Right forelimb (tissue), 1 donor: ENCODE measurements around the gene PC.

Source experiments
- DNase-seq: peaks from one replicate; pipeline ENCODE4 v3.0.0-alpha.2; 2018

Gene PC

DNA sequence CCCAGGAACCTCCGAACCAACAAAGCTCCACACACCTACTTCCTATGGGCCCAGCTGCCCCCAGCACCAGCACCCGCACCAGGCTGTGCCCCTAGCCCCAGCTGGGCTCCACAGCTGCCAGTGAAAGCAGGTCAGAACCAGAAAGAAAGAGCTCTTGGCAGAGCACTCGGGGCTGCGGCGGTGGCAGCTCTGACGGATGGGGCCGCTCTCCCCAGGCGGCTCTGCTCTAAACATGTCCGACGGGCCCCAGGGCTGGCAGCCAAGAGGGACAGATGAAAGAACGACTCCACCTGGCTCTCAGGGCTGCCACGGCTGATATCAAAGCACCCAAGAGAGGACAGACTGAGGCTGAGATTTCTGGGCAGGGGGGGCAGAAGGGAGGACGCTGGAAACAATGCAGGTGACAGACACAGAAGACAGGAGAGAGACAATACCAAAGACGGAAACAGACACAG lies 75.6 kb downstream of the PC start:
- DNase-seq: no peak

DNA sequence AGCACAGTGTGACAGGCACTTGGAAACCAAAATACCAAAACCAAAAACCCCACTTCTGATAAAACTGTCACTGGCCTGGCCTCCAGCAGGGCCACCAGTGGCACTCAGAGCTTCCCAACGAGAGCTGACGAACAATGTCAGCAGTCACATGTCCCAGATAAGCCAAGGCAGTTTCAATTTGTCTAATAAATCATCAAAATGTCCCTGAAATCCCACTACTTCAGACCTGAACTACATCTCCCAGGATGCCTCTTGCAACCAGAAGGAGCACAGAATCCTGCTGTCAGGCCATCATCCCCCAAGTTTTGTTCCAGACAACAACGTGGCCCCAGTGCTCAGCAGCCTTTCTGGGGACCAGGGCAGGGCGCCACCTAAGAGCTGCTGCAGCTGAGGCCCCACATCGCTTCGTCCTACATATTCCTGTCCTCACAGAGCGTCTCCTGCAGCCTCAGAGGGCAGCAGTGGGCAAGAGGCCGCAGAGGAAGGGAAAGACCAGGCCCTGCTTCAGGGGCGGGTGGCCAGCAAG lies 76.2 kb downstream of the PC start:
- DNase-seq: no peak

DNA sequence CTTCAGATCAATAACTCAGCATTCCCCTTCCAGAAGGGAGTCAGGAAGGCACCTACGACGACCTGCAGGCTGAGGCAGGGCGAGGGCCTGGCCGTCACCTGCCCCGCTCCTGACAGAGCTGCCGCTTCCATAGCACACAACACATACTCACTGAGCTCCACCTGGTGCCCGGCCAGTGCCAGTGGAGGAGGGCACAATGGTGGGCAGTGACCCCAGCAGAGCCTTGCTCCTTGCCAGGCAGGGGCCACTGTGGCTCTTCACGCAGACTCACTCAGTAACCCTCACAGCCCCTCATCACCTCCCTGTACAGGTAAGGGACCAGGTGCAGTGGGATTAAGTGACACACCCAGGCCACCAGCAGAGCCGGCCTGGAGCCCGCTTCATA lies 76.7 kb downstream of the PC start:
- no peak for DNase-seq

DNA sequence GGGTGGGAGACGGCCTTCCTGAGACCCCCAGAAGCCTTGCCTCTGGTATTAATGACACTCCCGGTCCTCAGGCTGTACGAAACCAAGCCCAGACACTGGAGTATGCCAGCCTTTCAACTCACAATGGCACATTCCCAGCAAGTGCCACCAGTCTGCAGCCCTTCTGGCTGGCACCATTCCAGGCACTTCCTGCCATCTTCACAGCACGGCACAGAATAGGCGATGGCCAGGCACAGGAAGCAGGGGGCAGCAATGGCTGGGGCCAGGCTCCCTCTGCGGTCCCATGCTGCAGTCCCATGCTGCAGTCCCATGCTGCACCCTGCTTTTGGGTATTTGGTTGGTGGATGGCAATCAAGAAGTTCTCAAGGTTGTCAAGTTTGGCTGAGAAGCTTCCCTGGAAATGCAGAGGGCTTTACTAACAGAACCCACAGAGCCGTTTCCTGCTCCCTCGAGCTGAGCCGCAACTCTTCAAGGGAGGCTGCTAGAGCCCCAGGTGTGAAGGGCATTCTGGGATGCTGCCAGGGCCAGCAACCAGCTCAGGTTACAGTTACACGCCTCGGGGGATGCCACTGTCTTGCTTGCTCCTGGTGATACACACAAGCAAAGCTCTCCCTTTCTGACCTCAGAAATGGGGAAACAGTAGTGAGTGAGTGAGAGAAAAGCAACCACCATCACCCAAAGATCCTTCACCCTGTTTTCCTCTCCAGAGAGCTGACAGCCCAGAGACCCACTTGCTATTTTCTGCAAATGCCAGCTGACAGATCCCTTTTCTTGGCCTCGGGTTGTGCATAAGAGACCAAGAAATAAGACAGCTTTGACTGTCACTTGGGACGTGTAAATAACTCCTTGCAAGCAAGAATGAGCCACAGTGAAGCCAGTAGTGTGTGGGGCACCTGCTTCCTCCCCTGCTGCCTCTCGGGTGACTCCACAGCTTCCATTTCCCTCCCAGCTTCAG lies 77.4 kb downstream of the PC start:
- no peak for DNase-seq

DNA sequence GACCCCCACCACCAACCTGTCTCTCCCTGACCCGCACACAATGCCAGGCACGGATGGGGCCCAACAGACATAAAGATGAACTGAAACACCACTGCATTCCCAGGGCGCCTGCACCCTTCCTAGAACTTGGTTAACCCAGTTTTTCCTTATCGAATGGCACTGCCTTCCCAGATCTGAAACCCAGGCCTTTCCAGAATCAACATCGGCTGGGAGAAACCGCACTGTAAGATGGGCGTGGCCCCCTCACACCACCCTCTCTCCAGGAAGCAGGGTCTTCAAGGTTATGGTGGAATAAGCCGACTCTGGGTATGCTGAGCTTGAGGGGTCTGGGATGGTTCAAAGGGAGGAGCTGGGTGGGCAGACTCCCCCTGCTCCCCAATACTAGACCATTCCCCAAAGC lies 78.2 kb downstream of the PC start:
- DNase-seq: no peak

DNA sequence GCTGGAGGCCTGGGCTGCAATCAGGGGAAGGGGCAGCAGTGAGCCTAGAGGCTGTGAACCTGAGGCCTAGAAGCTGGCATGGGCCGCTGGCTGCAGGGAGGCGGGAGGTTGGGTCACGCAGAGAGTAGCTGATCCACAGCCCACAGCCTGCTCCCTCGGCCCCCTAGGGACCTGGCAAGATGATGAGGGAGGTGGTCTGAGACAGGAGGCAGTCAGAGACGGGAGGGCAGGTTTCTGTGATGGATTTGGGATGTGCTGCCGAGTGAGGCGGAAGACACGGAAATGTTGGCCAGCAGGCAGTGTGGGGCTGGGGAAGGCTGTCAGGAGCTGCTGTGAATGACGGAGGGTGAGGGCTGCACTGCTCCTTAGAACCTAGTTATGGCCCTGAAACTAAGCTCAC lies 78.6 kb downstream of the PC start:
- no peak for DNase-seq

DNA sequence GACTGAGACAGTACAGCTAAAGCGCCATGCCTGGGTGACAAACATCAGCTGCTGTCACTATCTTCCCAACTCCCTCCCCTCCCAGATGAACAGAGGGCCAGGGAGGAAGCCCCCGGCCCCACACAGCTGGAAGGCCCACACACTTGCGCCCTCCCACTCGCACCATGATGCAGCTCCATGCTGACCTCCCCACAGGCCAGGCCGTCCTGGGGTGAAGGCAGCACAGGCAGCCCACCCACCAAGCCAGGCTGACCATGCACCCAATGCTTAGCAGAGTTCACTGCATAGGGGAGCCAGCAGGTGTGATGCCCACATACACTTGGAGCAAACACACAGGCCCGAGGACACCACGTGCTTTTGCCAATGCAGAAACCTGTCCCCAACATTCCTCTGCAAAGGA lies 79.2 kb downstream of the PC start:
- DNase-seq: no peak

DNA sequence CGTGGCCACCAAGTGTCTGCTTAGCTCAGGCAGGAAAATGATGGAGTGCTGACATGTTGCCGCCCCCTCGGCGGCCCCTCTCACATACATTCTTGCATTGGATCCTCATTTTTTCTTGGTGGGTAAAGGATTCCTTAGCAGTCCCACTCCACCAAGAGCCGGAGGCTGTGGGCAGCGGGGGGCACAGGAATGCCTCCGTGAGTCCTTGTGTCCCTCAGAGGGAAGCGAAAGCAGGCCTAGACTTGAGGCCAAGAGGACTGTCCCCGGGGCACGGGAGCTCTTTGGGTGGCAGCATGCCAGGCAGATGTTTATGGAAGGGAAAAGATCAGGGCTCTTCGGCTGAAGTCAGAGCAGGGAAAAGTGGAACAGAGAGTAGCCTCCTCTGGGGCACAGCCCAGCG lies 79.7 kb downstream of the PC start:
- DNase-seq: no peak

DNA sequence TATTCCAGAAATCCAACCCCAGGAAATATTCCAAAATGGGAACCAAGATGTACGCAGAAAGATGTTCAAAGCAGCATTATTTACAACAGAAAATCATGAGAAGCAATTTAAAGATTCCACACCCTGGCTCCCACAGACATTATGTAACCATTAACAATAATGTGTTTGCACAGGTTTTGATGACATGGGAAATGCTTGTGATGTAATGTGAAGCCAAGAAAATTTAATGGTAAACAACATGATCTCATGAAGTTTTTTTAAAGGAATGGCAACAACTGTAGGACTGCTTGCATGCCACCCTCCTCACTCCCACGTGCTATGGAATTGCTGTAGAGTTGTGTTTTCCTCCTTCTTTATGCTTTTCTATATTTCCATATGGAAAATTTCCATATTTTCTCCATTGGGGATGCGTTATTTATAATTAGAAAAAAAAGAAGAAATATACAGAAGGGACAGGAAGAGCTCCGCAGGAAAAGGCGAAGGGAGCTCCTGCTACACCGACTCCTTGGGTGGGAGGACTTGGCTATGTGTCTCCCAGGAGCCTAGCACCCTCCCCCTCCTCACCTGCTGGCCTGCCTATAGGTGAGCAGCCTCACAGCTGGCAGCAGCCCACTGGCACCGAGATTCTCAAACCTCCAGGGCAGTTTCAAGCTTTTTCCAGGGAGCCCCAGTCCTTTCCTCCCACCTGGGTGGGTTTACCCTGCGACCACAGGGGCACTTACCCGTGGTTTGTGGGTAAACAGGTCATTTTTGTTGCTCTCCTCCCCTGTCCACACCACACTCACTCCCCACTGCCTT lies 80.4 kb downstream of the PC start:
- DNase-seq: no peak

DNA sequence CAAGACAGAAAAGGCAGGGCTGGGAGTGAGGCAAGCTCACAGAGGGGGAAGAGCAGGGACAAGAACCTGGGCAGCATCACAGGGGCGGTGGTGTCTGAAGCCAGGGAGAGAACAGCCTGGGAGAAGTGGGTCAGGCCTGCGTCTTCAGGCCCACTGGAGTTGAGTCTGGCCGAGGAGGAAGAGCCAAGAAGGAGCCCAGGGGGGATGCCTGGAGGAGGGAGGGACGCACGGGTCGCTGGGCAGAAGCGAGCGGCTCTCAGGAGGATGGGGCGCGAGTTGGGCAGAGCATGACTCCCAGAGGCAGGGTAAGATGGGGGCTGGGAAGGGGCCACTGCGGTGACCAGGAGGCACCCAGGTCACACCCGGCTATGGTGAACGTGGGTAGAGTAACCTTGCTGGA lies 82.8 kb downstream of the PC start:
- peak; percentile 30 for DNase-seq

DNA sequence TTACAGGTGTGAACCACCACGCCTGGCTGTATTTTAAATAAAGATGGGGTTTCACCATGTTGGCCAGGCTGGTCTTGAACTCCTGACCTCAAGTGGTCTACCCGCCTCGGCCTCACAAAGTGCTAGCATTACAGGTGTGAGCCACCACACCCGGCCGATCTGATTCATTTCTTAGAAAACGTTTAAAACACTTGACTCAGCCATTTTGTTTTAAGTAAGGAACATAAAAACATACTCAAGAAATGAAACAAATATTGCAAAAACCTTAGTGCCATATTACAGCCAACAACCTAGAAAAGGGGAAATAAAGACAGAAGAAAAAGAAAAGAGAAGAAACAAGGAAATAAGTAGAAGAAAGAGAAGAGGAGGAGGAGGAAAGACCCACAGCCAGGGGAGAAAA lies 84.0 kb downstream of the PC start:
- DNase-seq: no peak

DNA sequence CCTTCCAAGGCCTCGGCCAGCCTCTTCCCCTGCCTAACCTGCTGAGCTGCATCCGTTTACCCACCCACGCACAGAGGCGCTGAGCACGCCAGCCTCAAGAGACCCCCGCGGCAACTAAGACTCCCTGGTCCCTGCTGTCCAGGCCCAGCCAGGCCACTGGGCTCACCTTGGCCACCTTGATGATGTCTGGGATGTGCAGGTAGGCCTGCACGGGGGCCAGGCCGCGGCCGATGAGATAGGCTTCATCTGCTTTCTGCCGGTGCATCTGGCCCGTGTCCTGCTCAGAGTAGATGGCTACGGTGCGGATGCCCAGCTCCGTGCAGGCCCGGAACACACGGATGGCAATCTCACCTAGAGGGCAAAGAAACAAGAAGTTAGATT lies 86.7 kb downstream of the PC start:
- DNase-seq: no peak

DNA sequence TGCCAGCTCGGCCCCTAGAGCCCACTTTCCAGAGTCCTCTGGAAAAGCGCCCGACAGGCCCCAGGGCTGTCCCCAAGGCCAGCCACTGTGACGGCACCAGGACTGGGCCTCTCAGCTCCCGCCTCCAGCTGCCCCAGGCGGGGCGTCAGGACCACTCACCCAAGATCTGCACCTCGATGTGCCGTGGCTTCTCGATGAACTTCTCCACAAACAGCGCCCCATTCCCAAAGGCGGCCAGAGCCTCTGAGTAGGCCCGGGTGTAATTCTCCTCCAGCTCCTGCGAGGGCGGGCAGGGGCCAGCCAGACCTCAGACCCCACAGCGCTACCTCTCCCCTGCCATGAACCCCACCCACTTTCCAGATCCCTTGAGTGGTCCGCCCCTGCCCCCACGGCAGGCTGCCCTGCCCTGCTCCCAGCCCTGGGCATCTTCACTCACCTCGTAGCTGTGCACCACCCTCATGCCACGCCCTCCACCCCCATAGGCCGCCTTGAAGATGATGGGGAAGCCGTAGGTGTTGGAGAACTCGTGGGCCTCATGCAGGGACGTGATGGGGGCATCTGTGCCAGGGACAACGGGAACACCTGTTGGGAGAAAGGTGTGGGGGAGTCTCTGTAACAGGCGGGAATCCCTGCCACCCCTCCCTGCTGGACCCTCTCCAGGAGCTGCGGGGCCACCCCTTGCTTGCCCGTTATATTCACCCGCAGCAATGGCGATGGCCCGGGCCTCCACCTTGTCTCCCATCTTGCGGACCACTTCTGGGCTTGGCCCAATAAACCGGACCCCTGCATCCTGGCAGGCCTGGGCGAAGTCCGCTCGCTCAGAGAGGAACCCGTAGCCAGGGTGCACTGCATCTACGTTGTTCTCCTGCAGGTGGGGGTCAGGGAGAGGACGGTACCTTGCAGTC lies 87.3 kb downstream of the PC start:
- DNase-seq: no peak

DNA sequence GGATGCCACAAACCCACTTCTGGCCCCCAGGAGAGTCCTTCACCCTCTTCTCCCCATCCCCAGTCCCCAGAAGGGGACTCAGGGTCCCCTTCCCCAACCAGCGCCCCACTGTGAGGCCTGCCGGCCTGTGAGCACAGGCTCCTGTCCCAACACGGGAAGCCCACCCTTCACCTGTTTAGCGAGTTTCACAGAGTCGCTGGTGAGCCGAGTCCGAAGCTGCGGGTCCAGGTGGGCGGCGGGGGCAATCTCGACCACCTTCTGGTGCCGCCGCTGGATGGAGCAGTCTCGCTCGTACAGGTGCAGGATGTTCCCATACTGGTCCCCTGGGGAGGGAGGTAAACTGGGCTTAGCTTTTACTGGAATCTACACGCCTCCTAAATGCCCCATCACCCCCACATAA lies 88.1 kb downstream of the PC start:
- no peak for DNase-seq

DNA sequence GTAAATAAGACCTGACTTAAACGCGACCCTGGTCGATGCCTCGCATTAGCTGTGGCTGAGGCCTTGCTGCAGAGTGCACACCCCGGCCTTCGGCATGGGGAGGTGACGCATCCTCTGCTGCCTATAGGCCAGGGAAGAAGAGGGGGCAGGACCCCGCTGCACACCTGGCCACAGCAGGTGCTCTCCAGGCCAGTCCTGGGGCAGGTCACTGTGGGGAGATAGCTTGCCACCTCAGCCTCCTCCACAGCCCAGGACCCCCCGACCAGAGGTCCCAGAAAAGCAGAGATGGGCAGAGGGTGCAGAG lies 88.7 kb downstream of the PC start:
- no peak for DNase-seq

DNA sequence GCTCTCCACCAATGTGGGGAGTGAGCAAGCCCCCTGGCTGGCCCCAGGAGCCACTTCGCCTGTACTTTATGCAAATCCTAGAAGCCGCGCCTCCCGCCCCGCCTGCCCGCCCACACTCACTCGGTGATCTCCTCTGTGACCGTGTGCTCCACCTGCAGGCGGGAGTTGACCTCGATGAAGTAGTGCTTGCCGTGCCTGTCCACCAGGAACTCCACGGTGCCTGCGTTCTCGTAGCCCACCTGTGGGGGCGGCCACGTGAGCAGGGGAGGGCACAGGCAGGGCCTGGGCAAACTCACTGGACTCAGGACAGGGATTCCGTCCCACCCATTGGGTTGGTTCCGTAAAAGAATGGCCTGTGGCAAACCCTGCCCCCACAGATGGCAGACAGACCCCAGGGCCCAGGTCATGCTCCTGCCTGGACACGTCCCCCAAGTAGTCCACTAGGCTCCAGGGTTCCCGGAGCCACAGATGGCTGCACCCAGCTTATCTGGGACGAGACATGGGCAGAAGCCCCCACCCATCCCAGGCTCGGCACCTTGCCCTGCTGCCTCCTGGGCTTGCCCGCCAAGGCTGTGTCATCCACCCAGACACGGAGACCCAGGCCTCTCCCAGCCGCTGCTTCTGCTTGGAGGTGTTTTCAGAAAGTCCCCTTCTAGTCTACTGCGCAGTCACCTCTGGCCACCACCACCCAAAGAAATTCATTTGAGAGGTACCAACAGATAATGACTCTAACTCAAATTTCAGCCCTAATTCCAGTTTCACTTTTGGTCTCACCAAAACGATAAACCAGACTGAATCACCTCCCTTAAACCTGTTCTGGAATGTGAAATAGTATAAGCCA lies 89.2 kb downstream of the PC start:
- DNase-seq: no peak

DNA sequence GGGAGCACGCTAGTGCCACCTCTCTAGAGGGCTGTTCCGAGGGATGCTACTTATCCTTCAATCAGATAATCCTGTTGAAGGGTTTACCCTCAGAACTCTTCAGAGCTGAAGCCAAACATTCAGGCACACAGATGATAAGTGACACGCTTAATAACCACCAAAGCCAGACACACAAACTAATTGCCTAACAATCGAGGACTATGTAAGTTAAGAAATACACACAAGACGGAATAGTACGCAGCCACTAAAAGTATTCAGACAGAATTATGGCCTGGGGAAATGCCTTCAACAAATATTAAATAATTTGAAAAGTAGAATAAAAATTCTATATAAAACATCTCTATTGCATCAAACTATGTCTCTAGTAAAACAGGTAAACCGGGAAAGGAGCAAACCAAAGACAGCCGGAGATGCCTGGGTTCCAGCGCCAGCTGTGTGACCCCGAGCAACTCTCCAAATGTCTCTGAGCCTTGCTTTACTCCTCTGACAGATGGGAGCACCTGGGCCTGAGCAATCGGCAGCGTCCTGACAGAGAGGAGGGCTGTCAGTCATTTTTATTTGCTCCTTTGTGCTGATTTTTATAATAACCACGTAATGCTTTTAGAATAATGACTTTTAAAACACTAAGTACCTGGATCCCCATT lies 90.0 kb downstream of the PC start:
- DNase-seq: no peak

DNA sequence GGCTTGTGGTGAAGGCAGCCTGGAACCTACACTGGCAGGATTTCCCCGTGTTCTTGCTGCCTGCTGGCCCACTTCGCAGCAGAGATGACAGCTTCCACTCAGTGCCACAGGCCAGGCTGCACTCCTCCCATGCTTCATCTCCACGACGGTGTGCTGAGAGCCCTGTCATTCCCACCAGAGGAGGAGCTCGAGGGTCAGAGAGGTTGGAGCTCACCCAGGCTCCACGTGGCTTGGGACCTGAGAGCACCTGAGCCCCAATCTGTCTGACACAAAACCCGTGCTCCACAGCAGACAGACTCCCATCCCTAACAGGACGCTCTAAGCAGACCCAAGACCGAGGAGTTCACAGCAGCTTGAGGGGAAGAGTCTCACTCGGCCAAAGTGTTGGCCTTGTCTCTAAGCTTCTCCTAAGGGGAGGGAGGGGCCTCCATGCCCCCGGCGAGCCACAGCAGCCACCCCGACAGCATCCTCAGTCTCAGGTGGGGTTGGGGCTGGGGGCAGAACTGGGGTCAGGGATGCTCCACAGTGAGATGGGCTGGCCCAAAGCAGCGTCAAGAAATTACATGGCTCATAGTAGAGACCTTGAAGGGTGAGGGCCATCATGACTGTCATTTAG lies 90.7 kb downstream of the PC start:
- DNase-seq: no peak

DNA sequence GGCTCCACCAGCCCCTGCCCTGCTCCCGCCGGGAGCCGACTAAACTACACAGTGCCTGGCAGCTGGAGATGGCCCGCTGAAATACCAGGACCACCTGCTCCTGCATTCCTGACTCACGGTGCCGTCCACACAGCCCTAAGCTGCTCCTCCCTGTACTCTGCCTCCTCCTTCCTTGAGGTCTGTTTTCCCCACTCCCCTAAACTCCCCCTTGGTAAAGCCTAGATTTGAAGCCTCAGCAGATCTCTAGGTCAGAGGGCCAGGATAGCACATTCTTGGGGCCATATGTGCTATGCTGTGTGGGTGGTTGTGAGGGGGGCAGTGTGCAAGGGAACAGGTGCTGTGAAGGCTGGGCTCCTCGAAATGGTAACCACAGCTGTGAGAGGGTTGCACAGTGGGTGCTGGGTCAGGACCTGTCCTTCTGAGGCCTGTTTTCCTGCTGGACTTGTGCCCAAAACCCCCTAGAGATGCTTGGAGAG lies 91.6 kb downstream of the PC start:
- DNase-seq: no peak

DNA sequence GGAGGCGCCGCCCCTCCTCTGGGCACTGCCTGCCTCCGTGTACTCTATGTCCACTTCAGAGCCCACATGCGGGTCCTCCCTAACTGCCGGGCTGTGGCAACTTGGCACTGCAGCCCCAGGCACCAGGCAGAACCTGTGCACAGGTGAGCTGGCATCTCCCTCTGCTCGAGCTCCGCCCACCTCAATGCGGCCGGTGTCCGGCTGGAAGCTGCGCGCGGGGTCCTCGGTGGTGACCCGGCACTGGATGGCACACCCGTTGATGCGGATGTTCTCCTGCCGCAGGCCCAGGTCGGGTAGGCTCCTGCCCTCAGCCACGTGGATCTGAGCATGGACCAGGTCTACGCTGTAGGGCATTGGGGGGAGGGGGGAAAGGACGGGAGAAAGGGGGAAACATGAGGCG lies 92.2 kb downstream of the PC start:
- no peak for DNase-seq
